Measurements from ENCODE around the gene ANKS1B. TPM values are rescaled to one million over a fixed set of nuclear protein-coding genes. Genes with fewer than 3 reads are reported as not detected.

ANKS1B gene
- total and polyA plus RNA-seq, 2 of the 4 experiments (the other 2 are of a cell fraction), result 0.17 to 0.18 TPM

- H3K79me1 ChIP-seq (ENCODE audit: low read depth in 1 of 2, low read length in 2 of 2), result no peaks in the 10 kb centered on the region
- no peaks in the 10 kb centered on the region for H3K27me3 ChIP-seq (ENCODE audit: control insufficient read depth, insufficient read depth, low read length)
- no peak overlapping the region for H2BK120ac ChIP-seq (ENCODE audit: low read depth, low read length)
- BruUV-seq (replicated peaks), result no TSS peak
- H2BK20ac ChIP-seq (ENCODE audit: low read depth, low read length), result no peak overlapping the region
- no peak overlapping the region for H3K4me3 ChIP-seq (ENCODE audit: insufficient read depth, low read depth, low read length)
- H3K18ac ChIP-seq (ENCODE audit: low read depth, low read length), result no peak overlapping the region
- H3K4ac ChIP-seq (ENCODE audit: low read depth, low read length), result no peak overlapping the region
- H3K14ac ChIP-seq (replicated peaks; ENCODE audit: low read depth, low read length), result no peak overlapping the region
- no peak overlapping the region for H4K8ac ChIP-seq (ENCODE audit: low read depth in 2 of 2, low read length in 2 of 2)
- H4K91ac ChIP-seq (ENCODE audit: insufficient read depth, low read depth, low read length), result no peak overlapping the region
- peaks cover 5% of the 10 kb centered on the region; the same call in 1 of the 2 replicates for H3K9me3 ChIP-seq (ENCODE audit: control insufficient read depth, insufficient read depth, low read length)
- no peak overlapping the region for H2BK5ac ChIP-seq (ENCODE audit: low read depth, low read length, poor library complexity, severe bottlenecking)
- no peak overlapping the region for H2AK5ac ChIP-seq (ENCODE audit: low read depth, low read length)
- no peak for TF ChIP-seq POLR2A (IDR thresholded peaks at IDR 0.05; ENCODE audit: low read depth, low read length)
- no peak for TF ChIP-seq RCOR1 (IDR thresholded peaks at IDR 0.05; ENCODE audit: insufficient replicate concordance, low read length)
- no peak for TF ChIP-seq CHD1 (IDR thresholded peaks at IDR 0.05; ENCODE audit: low read depth, low read length)
- no peak for TF ChIP-seq USF2 (IDR thresholded peaks at IDR 0.05; ENCODE audit: low read depth, low read length)
- TF ChIP-seq ELK1 (IDR thresholded peaks at IDR 0.05; ENCODE audit: borderline replicate concordance, low read depth, low read length), result no peak
- TF ChIP-seq NFE2L2 (IDR thresholded peaks at IDR 0.05; ENCODE audit: low read depth, low read length), result no peak
- TF ChIP-seq MXI1 (IDR thresholded peaks at IDR 0.05; ENCODE audit: borderline replicate concordance, low read depth, low read length), result no peak
- TF ChIP-seq MAZ (IDR thresholded peaks at IDR 0.05; ENCODE audit: borderline replicate concordance, low read depth, low read length), result no peak
- no peak for TF ChIP-seq FOS (IDR thresholded peaks at IDR 0.05; ENCODE audit: low read depth, low read length)
- TF ChIP-seq SMC3 (IDR thresholded peaks at IDR 0.05; ENCODE audit: low read depth, low read length), result no peak
- TF ChIP-seq BHLHE40 (IDR thresholded peaks at IDR 0.05; ENCODE audit: low read depth, low read length), result no peak
- no peak for TF ChIP-seq CEBPB (IDR thresholded peaks at IDR 0.05; ENCODE audit: low read depth, low read length)
- TF ChIP-seq MAFK (IDR thresholded peaks at IDR 0.05; ENCODE audit: low read depth, low read length), result no peak
- TF ChIP-seq CTCF (conservative IDR thresholded peaks at IDR 0.05; ENCODE audit: low read depth, low read length), result no peak
- no peak for TF ChIP-seq RAD21 (IDR thresholded peaks at IDR 0.05; ENCODE audit: low read length)
- ChIA-PET CTCF (no interaction called here), POLR2A (ENCODE audit: unreplicated experiment) (no interaction called here)
- no peaks in the 10 kb centered on the region for H3K4me1 ChIP-seq (ENCODE audit: control insufficient read depth, insufficient read depth, low read length)
- no peak overlapping the region for H2AK9ac ChIP-seq (replicated peaks; ENCODE audit: low read depth, low read length, poor library complexity)
- no peak overlapping the region for H3K27ac ChIP-seq (ENCODE audit: insufficient read depth, low read length)
- 80% methylated on average over 1 of the region's 2 CpGs; no CpG with 5 or more reads in 1 of the 2 experiments for WGBS, 2 experiments (ENCODE audit: extremely low coverage in 2 of 2, insufficient read length in 1 of 2)
- H3K4me2 ChIP-seq (ENCODE audit: low read depth, low read length), result no peak overlapping the region
- no peak overlapping the region for H2AFZ ChIP-seq (replicated peaks; ENCODE audit: low read length, poor library complexity)
- in situ Hi-C loops (cut with MboI; ENCODE audit: low sequenced_read_pairs) (no loop called here), dilution Hi-C loops (cut with HindIII; ENCODE audit: low sequenced_read_pairs, unreplicated experiment) (no loop called here), intact Hi-C loops (cut with micrococcal nuclease) (no loop called here)
- ATAC-seq (ENCODE audit: low read depth) (no peak), DNase-seq (no peak)
- H3K9ac ChIP-seq (ENCODE audit: low read depth, low read length), result no peak overlapping the region
- H3K9me1 ChIP-seq (ENCODE audit: insufficient read depth, low read length), result no peaks in the 10 kb centered on the region
- no peaks in the 10 kb centered on the region for H4K20me1 ChIP-seq (ENCODE audit: insufficient read depth, low read length)
- no peak overlapping the region for H4K5ac ChIP-seq (ENCODE audit: low read depth, low read length)
- no peaks in the 10 kb centered on the region for H3K36me3 ChIP-seq (ENCODE audit: control insufficient read depth, insufficient read depth, low read length)
- no peak overlapping the region for H3K23ac ChIP-seq (ENCODE audit: low read depth, low read length)
- no peak overlapping the region for H2BK15ac ChIP-seq (ENCODE audit: low read depth, low read length)
- H3K56ac ChIP-seq (ENCODE audit: extremely low read depth, insufficient read depth, low read length), result no peak overlapping the region
Measured at GRCh38 chr12:99707883-99708282, 276.9 kb downstream of the ANKS1B start.

Measured in IMR-90 (cell line).